ENCODE results near the gene FGFBP1. TPM values are rescaled to one million over a fixed set of nuclear protein-coding genes. Genes with fewer than 3 reads are reported as not detected.
"Not testable (repeated sequence)": the region's sequence is repeated elsewhere in the genome, so short reads cannot be mapped to it uniquely, and the experiment has no call there.

FGFBP1 gene
- total and polyA plus RNA-seq, 2 donors (not counting 3 experiments of a cell fraction or from before 2014, with no cell fraction given), result not detected

- BruUV-seq (replicated peaks), result no TSS peak
- no peak for TF ChIP-seq JUN (IDR thresholded peaks at IDR 0.05; ENCODE audit: borderline replicate concordance, insufficient read depth, insufficient read length, low read depth)
- no peak for TF ChIP-seq POLR2AphosphoS5 (IDR thresholded peaks at IDR 0.05; ENCODE audit: insufficient read depth, low read depth, low read length)
- TF ChIP-seq CTCF (IDR thresholded peaks at IDR 0.05; ENCODE audit: extremely low read depth in 1 of 2, insufficient read depth in 1 of 2, low read depth in 1 of 2, low read length in 2 of 2), result no peak
- TF ChIP-seq EZH2 (IDR thresholded peaks at IDR 0.05; ENCODE audit: borderline replicate concordance, low read depth, low read length, severe bottlenecking), result no peak
- no peak for TF ChIP-seq GATA2 (IDR thresholded peaks at IDR 0.05; ENCODE audit: insufficient read depth, insufficient read length, low read depth, low read length)
- no peak for TF ChIP-seq FOS (IDR thresholded peaks at IDR 0.05; ENCODE audit: borderline replicate concordance, insufficient read depth, low read length)
- no peak for TF ChIP-seq MYC (IDR thresholded peaks at IDR 0.05; ENCODE audit: low read depth, low read length)
- no peak for TF ChIP-seq POLR2A (IDR thresholded peaks at IDR 0.05; ENCODE audit: low read depth, low read length)
- no peak for TF ChIP-seq MAX (IDR thresholded peaks at IDR 0.05; ENCODE audit: insufficient read depth, insufficient read length)
- no peak overlapping the region for H2AFZ ChIP-seq (ENCODE audit: low read depth, low read length)
- dilution Hi-C loops (cut with MboI; ENCODE audit: extremely low pct_ligation_motif_present, low sequenced_read_pairs) (no loop called here), intact Hi-C loops (cut with micrococcal nuclease) (no loop called here)
- no peaks in the 10 kb centered on the region for H3K27me3 ChIP-seq (ENCODE audit: control insufficient read depth in 2 of 2, insufficient read depth in 2 of 2, low read length in 2 of 2)
- no peaks in the 10 kb centered on the region for H3K79me2 ChIP-seq (ENCODE audit: control insufficient read depth, insufficient read depth, low read length)
- ChIA-PET CTCF (interaction anchor here (4.9 kb wide), 1 partner anchor 35 kb away, joined by 20 read pairs; no protein-coding TSS in a partner anchor), POLR2A (no interaction called here)
- H3K9me1 ChIP-seq (replicated peaks; ENCODE audit: control insufficient read depth, extremely low read depth, insufficient read depth, low read length), result no peaks in the 10 kb centered on the region
- H4K20me1 ChIP-seq (replicated peaks; ENCODE audit: control insufficient read depth, extremely low read depth, insufficient read depth, low read length), result no peaks in the 10 kb centered on the region
- H3K4me1 ChIP-seq (ENCODE audit: control insufficient read depth, extremely low read depth, insufficient read depth, low read length), result peaks cover 20% of the 10 kb centered on the region
- FAIRE-seq (no peak), DNase-seq (ENCODE audit: low read depth, low spot score) (no peak)
- H3K9ac ChIP-seq (replicated peaks; ENCODE audit: extremely low read depth, insufficient read depth, low read length), result no peak overlapping the region
- H3K27ac ChIP-seq (ENCODE audit: insufficient read depth, low read depth, low read length), result no peak overlapping the region
- no peak overlapping the region for H3K4me2 ChIP-seq (ENCODE audit: insufficient read depth, low read length)
- no peaks in the 10 kb centered on the region for H3K9me3 ChIP-seq (replicated peaks; ENCODE audit: control insufficient read depth, insufficient read depth, low read length)
- H3K4me3 ChIP-seq (replicated peaks in 1 of 3; ENCODE audit: insufficient read depth in 1 of 3, low read depth in 1 of 3, low read length in 3 of 3), result no peak overlapping the region
- no peaks in the 10 kb centered on the region for H3K36me3 ChIP-seq (ENCODE audit: control insufficient read depth in 2 of 2, extremely low read depth in 1 of 2, insufficient read depth in 2 of 2, low read length in 2 of 2)
Observed at GRCh38 chr4:15917297-15917696, 21.2 kb downstream of the FGFBP1 start.

- H3K4me3 ChIP-seq (replicated peaks in 1 of 3; ENCODE audit: insufficient read depth in 1 of 3, low read depth in 1 of 3, low read length in 3 of 3); H3K9me3 ChIP-seq (replicated peaks; ENCODE audit: control insufficient read depth, insufficient read depth, low read length); dilution Hi-C loops (cut with MboI; ENCODE audit: extremely low pct_ligation_motif_present, low sequenced_read_pairs); H3K36me3 ChIP-seq (ENCODE audit: control insufficient read depth in 2 of 2, extremely low read depth in 1 of 2, insufficient read depth in 2 of 2, low read length in 2 of 2); DNase-seq (ENCODE audit: low read depth, low spot score); H3K27ac ChIP-seq (ENCODE audit: insufficient read depth, low read depth, low read length); BruUV-seq (replicated peaks); H3K9me1 ChIP-seq (replicated peaks; ENCODE audit: control insufficient read depth, extremely low read depth, insufficient read depth, low read length); intact Hi-C loops (cut with micrococcal nuclease); H4K20me1 ChIP-seq (replicated peaks; ENCODE audit: control insufficient read depth, extremely low read depth, insufficient read depth, low read length); H2AFZ ChIP-seq (ENCODE audit: low read depth, low read length); H3K9ac ChIP-seq (replicated peaks; ENCODE audit: extremely low read depth, insufficient read depth, low read length); H3K4me2 ChIP-seq (ENCODE audit: insufficient read depth, low read length); POLR2A ChIA-PET; H3K27me3 ChIP-seq (ENCODE audit: control insufficient read depth in 2 of 2, insufficient read depth in 2 of 2, low read length in 2 of 2); H3K79me2 ChIP-seq (ENCODE audit: control insufficient read depth, insufficient read depth, low read length); FAIRE-seq: not testable (repeated sequence)
- peaks cover 17% of the 10 kb centered on the region for H3K4me1 ChIP-seq (ENCODE audit: control insufficient read depth, extremely low read depth, insufficient read depth, low read length)
- CTCF ChIA-PET, result interaction anchor here (1.4 to 4.9 kb wide), 2 partner anchors 34 to 111 kb away, joined by 4 to 20 read pairs; no protein-coding TSS in a partner anchor
Observed at GRCh38 chr4:15916358-15916757, 22.2 kb downstream of the FGFBP1 start.
